OCI-LY7 (cell line): ENCODE data around the gene MUC20. TPM values are rescaled to one million over a fixed set of nuclear protein-coding genes. Genes with fewer than 3 reads are reported as not detected.

Experiments
- BruUV-seq: library from RNA; stranded (reverse); fragments of 400-500 nt; replicated peaks from 2 replicates; lab custom pipeline; 2021; lab: Mats Ljungman, UMichigan
- CTCF ChIA-PET: fragments of 300-600 bp; sonication (Branson Sonifier 250); formaldehyde crosslinking; loops from one replicate; lab custom pipeline; 2022; ENCODE audit warnings: antibody characterized with exemption; ENCODE audit not compliant: unreplicated experiment; lab: Charles Lee
- POLR2A ChIA-PET: fragments of 300-600 bp; sonication (Branson Sonifier 250); formaldehyde crosslinking; loops from one replicate; lab custom pipeline; 2022; ENCODE audit warnings: antibody characterized with exemption; lab: Charles Lee
- DNase-seq: peaks from one replicate; pipeline ENCODE4 v3.0.0-alpha.2; 2015; ENCODE audit warnings: low spot score
- H2AFZ ChIP-seq: fragments of 200-600 bp; sonication (generic), shearing (Covaris generic); 2 replicates; pipeline ENCODE4 v1.6.1; 2014; ENCODE audit warnings: mild to moderate bottlenecking, antibody characterized with exemption, low read length, moderate library complexity
- H3K27ac ChIP-seq: fragments of 200-600 bp; sonication (generic); 2 replicates; pipeline ENCODE4 v1.5.1; 2014; ENCODE audit warnings: mixed run types, low read depth, mild to moderate bottlenecking, moderate library complexity, low read length, inconsistent platforms; ENCODE audit not compliant: poor library complexity, severe bottlenecking
- H3K36me3 ChIP-seq: fragments of 200-600 bp; sonication (generic); 2 replicates; pipeline ENCODE4 v1.6.1; 2014; ENCODE audit warnings: mild to moderate bottlenecking, antibody characterized with exemption, low read length, moderate library complexity, mixed read lengths; ENCODE audit not compliant: insufficient read depth
- H3K4me1 ChIP-seq: fragments of 200-600 bp; sonication (generic); 2 replicates; pipeline ENCODE4 v1.5.1; 2014; ENCODE audit warnings: mild to moderate bottlenecking, low read length; ENCODE audit not compliant: insufficient read depth, poor library complexity, severe bottlenecking
- H3K4me2 ChIP-seq: fragments of 200-600 bp; sonication (generic); 2 replicates; pipeline ENCODE4 v1.6.1; 2014; ENCODE audit warnings: mild to moderate bottlenecking, low read length
- H3K4me3 ChIP-seq: fragments of 200-600 bp; sonication (generic); 2 replicates; pipeline ENCODE4 v1.5.1; 2014; ENCODE audit warnings: mild to moderate bottlenecking, low read depth, low read length; ENCODE audit not compliant: poor library complexity, severe bottlenecking
- H3K79me2 ChIP-seq: fragments of 200-600 bp; sonication (generic); 2 replicates; pipeline ENCODE4 v1.6.1; 2016; ENCODE audit warnings: low read depth, mild to moderate bottlenecking, low read length, moderate library complexity, mixed read lengths; ENCODE audit not compliant: insufficient read depth
- H3K9me2 ChIP-seq: fragments of 200-600 bp; sonication (generic); 2 replicates; pipeline ENCODE4 v1.6.1; 2016; ENCODE audit warnings: mild to moderate bottlenecking, low read length, mixed read lengths; ENCODE audit not compliant: insufficient read depth
- H3K9me3 ChIP-seq: fragments of 200-600 bp; sonication (generic); 2 replicates; pipeline ENCODE4 v1.6.1; 2014; ENCODE audit warnings: mild to moderate bottlenecking, mixed run types, low read length, mixed read lengths
- H4K20me1 ChIP-seq: fragments of 200-600 bp; sonication (generic); 2 replicates; pipeline ENCODE4 v1.6.1; 2014; ENCODE audit warnings: mild to moderate bottlenecking, antibody characterized with exemption, low read length, moderate library complexity, mixed read lengths; ENCODE audit not compliant: insufficient read depth
- CTCF ChIP-seq: fragments of 200-600 bp; sonication (generic); conservative IDR thresholded peaks from 2 replicates; pipeline ENCODE4 v1.5.1; 2014; ENCODE audit warnings: mild to moderate bottlenecking, antibody characterized with exemption, low read length, moderate library complexity, mixed read lengths
- EZH2phosphoT487 ChIP-seq: fragments of 200-600 bp; sonication (generic); IDR thresholded peaks from 2 replicates; pipeline ENCODE4 v1.6.1; 2018; ENCODE audit warnings: low read depth, borderline replicate concordance, mild to moderate bottlenecking, mixed run types, antibody characterized with exemption, low read length, moderate library complexity, mixed read lengths
- intact Hi-C: fragments of 100-400 bp; cut with micrococcal nuclease; formaldehyde crosslinking; loops from one replicate; pipeline ENCODE4 v1.10.0; 2022; ENCODE audit not compliant: unreplicated experiment
- total RNA-seq, 2 experiments: library from RNA; depleted of rRNA in 1 of 2; stranded (reverse); fragments of >200 nt in 1 of 2; shearing (Covaris generic) in 1 of 2; gene quantifications; 2 replicates each; pipeline ENCODE4 v1.2.3, GENCODE V29; 2014 to 2022

The MUC20 gene
- total RNA-seq, 2 experiments from 2014 or later = 0.40 to 1.1 TPM

GRCh38 chr3:195715134-195715533, 5.6 kb upstream of the MUC20 start:
- H3K4me1 ChIP-seq = no peaks in the 10 kb centered on the region
- BruUV-seq = no TSS peak
- H3K9me2 ChIP-seq = no peaks in the 10 kb centered on the region
- no peaks in the 10 kb centered on the region for H3K36me3 ChIP-seq
- no peak for TF ChIP-seq CTCF
- no peak for TF ChIP-seq EZH2phosphoT487
- H4K20me1 ChIP-seq = no peaks in the 10 kb centered on the region
- DNase-seq = no peak
- intact Hi-C loops = loop anchor here (5.0 kb wide), 1 partner anchor 93 kb away; no protein-coding TSS in a partner anchor
- no peak overlapping the region for H3K27ac ChIP-seq
- POLR2A ChIA-PET = interaction anchor here (0.6 to 0.7 kb wide), 3 partner anchors 13 to 1082 kb away, joined by 3 to 4 read pairs (median 3); no protein-coding TSS in a partner anchor
- no peaks in the 10 kb centered on the region for H3K9me3 ChIP-seq
- no peaks in the 10 kb centered on the region for H3K79me2 ChIP-seq
- H3K4me2 ChIP-seq = no peak overlapping the region
- CTCF ChIA-PET = no interaction called here
- no peak overlapping the region for H3K4me3 ChIP-seq
- H2AFZ ChIP-seq = no peak overlapping the region

GRCh38 chr3:195715583-195716266, 5.1 kb upstream of the MUC20 start:
- intact Hi-C loops = loop anchor here (5.0 kb wide), 1 partner anchor 93 kb away; no protein-coding TSS in a partner anchor
- Histone ChIP-seq H3K27ac (no peak overlapping the region), H3K79me2 (no peaks in the 10 kb centered on the region), H2AFZ (no peak overlapping the region), H3K4me3 (no peak overlapping the region), H3K9me3 (no peaks in the 10 kb centered on the region), H3K36me3 (no peaks in the 10 kb centered on the region), H3K4me1 (peaks cover under 1% of the 10 kb centered on the region), H3K4me2 (no peak overlapping the region), H3K9me2 (no peaks in the 10 kb centered on the region), H4K20me1 (no peaks in the 10 kb centered on the region)
- BruUV-seq = no TSS peak
- ChIA-PET CTCF (no interaction called here), POLR2A (interaction anchor here (0.6 kb wide), 1 partner anchor 125 kb away, joined by 4 read pairs; no protein-coding TSS in a partner anchor)
- DNase-seq = no peak
- TF ChIP-seq EZH2phosphoT487 (no peak), CTCF (no peak)

DNA sequence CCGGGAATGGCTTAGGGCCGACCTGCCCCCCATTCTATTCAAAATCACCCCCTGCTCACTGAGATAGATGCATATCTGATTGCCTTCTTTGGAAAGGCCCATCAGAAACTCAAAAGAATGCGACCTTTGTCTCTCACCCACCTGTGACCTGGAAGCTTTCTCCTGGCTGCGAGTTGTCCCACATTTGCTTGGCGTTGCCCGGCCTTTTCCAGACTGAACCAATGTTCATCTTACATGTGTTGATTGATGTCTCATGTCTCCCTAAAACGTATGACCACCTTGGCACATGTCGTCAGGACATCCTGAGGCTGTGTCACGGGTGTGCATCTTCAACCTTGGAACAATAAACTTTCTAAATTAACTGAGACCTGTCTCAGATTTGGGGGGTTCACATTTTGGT, 3.4 kb upstream of the MUC20 start:
- Histone ChIP-seq H2AFZ (no peak overlapping the region), H4K20me1 (no peaks in the 10 kb centered on the region), H3K4me1 (peaks cover 5% of the 10 kb centered on the region), H3K9me2 (no peaks in the 10 kb centered on the region), H3K4me3 (no peak overlapping the region), H3K27ac (no peak overlapping the region), H3K4me2 (no peak overlapping the region), H3K79me2 (no peaks in the 10 kb centered on the region), H3K36me3 (no peaks in the 10 kb centered on the region), H3K9me3 (no peaks in the 10 kb centered on the region)
- no TSS peak for BruUV-seq
- TF ChIP-seq EZH2phosphoT487 (no peak), CTCF (no peak)
- CTCF ChIA-PET = no interaction called here
- POLR2A ChIA-PET = interaction anchor here (0.6 to 0.7 kb wide), 2 partner anchors 122 to 1995 kb away, joined by 3 read pairs; no protein-coding TSS in a partner anchor
- no peak for DNase-seq
- intact Hi-C loops = loop anchor here (5.0 kb wide), 1 partner anchor 95 kb away; no protein-coding TSS in a partner anchor
